GM19452 (cell line): ENCODE data around the gene ETS1.

Source experiments
- ATAC-seq: cut with Tn5 transposase; IDR thresholded peaks from one replicate; pipeline ENCODE4 v1.9.1; 2021; ENCODE audit not compliant: unreplicated experiment

The ETS1 gene

GRCh38 chr11:128490092-128490491 lies 97.3 kb downstream of the ETS1 start:
- no peak for ATAC-seq

GRCh38 chr11:128488471-128488870 lies 98.9 kb downstream of the ETS1 start:
- no peak for ATAC-seq

GRCh38 chr11:128487978-128488377 lies 99.4 kb downstream of the ETS1 start:
- ATAC-seq: no peak

GRCh38 chr11:128484172-128484571 lies 103.2 kb downstream of the ETS1 start:
- ATAC-seq: no peak

- ATAC-seq: peak; percentile 55
Observed at GRCh38 chr11:128483211-128483788, 104.1 kb downstream of the ETS1 start.

- peak; percentile 58 for ATAC-seq
Observed at GRCh38 chr11:128482512-128483191, 104.7 kb downstream of the ETS1 start.

- ATAC-seq: no peak
Observed at GRCh38 chr11:128482092-128482491, 105.3 kb downstream of the ETS1 start.

GRCh38 chr11:128481135-128481534 lies 106.2 kb downstream of the ETS1 start:
- no peak for ATAC-seq

- no peak for ATAC-seq
Observed at GRCh38 chr11:128480665-128481064, 106.7 kb downstream of the ETS1 start.

GRCh38 chr11:128480066-128480465 lies 107.3 kb downstream of the ETS1 start:
- no peak for ATAC-seq

- ATAC-seq: no peak
Observed at GRCh38 chr11:128479144-128479543, 108.2 kb downstream of the ETS1 start.

GRCh38 chr11:128478305-128478704 lies 109.1 kb downstream of the ETS1 start:
- ATAC-seq: no peak

- ATAC-seq: no peak
Observed at GRCh38 chr11:128477811-128478210, 109.5 kb downstream of the ETS1 start.

- ATAC-seq: no peak
Observed at GRCh38 chr11:128477278-128477677, 110.1 kb downstream of the ETS1 start.

- ATAC-seq: no peak
Observed at GRCh38 chr11:128476729-128477128, 110.6 kb downstream of the ETS1 start.

- ATAC-seq: no peak
Observed at GRCh38 chr11:128476049-128476448, 111.3 kb downstream of the ETS1 start.

- ATAC-seq: no peak
Observed at GRCh38 chr11:128474036-128474874, 113.1 kb downstream of the ETS1 start.

- ATAC-seq: no peak
Observed at GRCh38 chr11:128473636-128474035, 113.7 kb downstream of the ETS1 start.

- peak; percentile 47 for ATAC-seq
Observed at GRCh38 chr11:128472128-128473089, 114.9 kb downstream of the ETS1 start.

- peak; percentile 37 for ATAC-seq
Observed at GRCh38 chr11:128471138-128471661, 116.2 kb downstream of the ETS1 start.

GRCh38 chr11:128470081-128470480 lies 117.3 kb downstream of the ETS1 start:
- ATAC-seq: no peak
